GM23248 (cell line): ENCODE measurements around the gene CLDN5.

ENCODE experiments used
- EZH2 ChIP-seq: fragments of 200-600 bp; sonication (generic); IDR thresholded peaks from 2 replicates; pipeline ENCODE4 v1.6.1; 2018; ENCODE audit warnings: antibody characterized with exemption, mild to moderate bottlenecking; ENCODE audit not compliant: insufficient read depth, poor library complexity, severe bottlenecking
- EZH2phosphoT487 ChIP-seq: fragments of 200-600 bp; sonication (generic); IDR thresholded peaks from 2 replicates; pipeline ENCODE4 v1.6.1; 2018; ENCODE audit warnings: antibody characterized with exemption, moderate library complexity, mild to moderate bottlenecking, low read depth; ENCODE audit not compliant: insufficient read depth

DNA sequence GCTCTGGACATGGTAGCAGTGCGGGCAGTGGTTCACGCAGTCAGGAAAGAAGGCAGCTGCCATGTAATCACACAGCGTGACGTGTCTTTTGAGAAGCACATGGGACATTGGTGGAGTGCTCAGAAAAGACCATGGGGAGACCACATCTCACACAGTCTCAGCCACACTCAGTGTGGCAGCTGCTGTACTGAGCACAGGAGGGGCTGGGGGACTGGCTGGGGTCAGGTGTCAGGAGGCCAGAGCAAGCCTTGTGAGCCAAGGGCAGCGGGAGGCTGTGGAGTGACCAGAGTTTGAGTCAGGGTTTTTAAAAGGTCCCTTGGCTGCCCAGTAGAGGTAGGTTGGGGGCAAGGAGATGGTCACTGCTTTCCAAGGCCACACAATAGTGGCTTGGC lies 18.5 kb downstream of the CLDN5 start:
- TF ChIP-seq EZH2: no peak
- TF ChIP-seq EZH2phosphoT487: no peak
